T follicular helper cell (primary cell): ENCODE data around the gene MRPS12.
"Not testable (repeated sequence)": the region's sequence is repeated elsewhere in the genome, so short reads cannot be mapped to it uniquely, and the experiment has no call there.

Experiments
- DNase-seq: peaks from one replicate; pipeline ENCODE4 v3.0.0-alpha.2; 2020; ENCODE audit warnings: low read depth
- total RNA-seq, 2 experiments: gene quantifications; one replicate each; lab custom pipeline; 2026; lab: John Stamatoyannopoulos, UW

MRPS12 gene
- total RNA-seq: 26.4 to 60.1 reads per million in 2 experiments

DNA sequence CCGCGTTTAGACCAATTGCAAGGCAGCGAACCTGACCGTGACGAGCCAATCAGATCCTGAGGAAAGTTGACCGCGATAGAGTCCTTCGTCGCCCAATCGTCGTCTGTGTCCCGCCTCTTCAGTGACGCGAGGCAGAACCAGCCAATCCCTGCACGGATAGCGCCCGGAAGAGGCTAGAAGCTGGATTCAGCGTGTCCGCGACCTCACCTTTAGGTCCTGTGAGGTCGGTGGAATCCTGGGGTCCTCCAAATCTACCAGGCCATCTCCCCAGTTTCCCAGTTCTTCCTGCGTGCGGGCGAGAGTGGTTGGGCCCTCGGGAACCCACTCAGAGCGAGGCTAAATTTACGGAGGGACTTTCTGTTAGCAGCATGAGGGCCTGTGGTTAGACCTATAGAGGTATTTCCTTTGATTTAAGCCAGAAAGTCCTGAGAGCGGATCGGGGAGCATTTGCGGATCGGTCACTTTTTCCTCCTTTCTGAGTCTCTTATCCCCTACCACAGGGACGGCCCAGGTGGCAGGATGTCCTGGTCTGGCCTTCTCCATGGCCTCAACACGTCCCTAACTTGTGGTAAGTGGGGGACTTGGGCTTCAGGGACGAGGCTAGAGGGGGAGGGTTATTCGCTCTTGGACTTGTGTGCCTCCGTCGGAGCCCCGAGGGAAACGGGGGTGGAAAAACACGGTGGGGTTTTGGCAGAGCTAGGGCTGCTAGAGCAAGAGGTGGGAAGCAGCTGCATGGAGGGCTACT lies at the start of gene MRPS12:
MRPS12 (plus strand) TSS at position 169 of the 745 bp plus-strand sequence; CDS start at position 520, 351 bp downstream.
- DNase-seq: peak; percentile 98

DNA sequence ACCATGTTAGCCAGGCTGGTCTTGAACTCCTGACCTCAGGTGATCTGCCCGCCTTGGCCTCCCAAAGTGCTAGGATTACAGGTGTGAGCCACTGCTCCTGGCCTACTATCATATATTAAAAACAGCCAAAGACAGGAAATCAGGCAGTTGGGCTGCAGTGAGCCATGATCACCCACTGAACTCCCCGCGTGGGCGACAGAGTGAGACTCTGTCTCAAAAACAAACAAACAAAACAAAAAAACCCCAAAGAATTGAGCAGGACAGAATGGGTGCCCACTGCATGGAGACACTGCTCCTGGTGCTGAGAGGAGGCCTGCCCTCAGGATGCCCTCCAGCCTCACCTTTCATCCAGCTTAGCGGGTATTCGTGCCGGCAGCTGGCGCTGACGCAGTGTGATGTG lies 47.5 kb upstream of the MRPS12 start:
- no peak for DNase-seq

DNA sequence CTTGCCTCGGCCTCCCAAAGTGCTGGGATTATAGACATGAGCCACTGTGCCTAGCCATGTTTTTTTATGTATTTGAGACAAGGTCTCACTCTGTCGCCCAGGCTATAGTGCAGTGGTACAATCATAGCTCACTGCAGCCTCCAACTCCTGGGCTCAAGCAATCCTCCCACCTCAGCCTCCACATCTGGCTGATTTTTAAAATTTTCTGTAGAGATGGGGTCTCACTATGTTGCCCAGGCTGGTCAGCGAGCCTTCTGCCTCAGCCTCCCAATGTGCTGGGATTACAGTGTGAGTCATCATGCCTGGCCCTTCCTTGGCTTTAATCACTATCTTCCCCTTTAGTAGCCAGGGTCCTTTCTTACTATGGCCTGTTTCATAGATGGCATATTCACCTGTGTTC lies 46.1 kb upstream of the MRPS12 start:
- DNase-seq: not testable (repeated sequence)

DNA sequence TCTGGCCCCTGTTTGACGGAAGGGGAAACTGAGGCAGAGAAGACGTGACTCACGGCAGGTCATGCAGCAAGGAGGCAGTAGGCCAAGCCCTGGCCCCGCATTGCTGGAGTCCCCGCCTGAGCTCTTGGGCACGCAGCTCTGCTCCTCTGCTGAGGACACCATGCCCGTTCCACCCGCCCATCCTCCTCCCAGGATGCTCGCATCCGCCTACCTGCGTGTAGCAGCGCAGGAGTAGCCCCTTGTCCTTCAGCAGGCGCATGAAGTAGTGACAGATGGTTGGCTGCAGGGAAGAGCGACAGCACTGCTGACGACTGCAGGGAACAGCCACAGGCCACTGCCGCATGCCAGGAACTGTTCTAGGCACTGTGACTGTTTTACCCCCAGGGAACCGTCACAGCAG lies 41.9 kb upstream of the MRPS12 start:
- DNase-seq: no peak

DNA sequence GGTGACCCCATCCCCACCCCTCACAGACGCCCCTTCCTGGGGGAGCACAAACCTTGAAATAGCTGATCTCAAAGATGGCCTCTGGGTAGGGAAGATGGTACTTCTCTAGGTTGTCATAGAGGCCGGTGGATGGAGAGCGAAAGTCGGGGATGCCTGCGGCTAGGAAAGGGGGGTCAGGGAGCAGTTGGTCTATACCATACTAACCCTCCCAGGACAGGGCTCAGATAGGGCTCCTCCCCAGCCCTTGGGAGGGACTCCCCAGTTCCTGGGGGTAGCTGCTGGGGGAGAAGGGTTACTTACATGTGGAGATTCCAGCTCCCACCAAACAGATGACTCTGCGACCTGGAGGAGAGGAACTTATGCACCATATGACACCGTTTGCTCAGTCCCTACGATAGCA lies 40.9 kb upstream of the MRPS12 start:
- DNase-seq: no peak

DNA sequence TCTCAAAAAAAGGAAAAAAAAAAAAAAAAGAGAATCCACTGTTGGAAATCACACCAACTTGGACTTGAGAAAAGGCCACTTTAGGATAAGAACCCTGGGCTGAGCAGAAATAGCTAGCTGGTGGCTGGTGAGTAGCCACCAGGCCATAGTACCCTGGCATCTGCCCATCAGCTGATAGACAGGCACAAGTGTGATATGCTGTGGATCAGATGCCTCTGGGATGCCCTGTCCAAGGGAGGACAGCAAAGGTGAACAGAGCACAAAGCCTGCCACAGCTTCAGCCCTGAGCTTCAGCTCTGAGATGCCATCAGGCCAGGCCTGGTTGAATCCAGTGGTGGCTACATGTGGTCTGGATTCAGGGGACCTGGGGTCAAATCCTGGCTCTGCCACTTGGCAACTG lies 40.1 kb upstream of the MRPS12 start:
- DNase-seq: no peak

DNA sequence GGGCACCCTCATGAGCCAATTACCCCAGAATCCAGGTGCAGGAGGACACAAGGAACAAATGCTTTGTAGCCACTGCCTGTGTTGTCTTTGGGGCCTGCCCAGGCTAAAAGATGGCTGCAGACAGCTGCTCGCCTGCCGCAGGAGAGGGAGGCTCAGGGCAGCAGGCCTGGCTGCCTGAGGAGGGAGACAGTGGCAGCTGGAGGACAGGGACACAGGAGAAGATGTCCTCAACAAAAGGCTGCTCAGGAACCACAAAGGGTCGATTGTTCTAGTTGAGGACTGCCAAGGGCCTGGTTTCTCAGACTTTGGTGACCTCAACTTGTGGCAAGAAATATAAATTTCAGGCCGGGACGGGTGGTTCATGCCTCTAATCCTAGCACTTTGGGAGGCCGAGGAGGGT lies 39.0 kb upstream of the MRPS12 start:
- no peak for DNase-seq

DNA sequence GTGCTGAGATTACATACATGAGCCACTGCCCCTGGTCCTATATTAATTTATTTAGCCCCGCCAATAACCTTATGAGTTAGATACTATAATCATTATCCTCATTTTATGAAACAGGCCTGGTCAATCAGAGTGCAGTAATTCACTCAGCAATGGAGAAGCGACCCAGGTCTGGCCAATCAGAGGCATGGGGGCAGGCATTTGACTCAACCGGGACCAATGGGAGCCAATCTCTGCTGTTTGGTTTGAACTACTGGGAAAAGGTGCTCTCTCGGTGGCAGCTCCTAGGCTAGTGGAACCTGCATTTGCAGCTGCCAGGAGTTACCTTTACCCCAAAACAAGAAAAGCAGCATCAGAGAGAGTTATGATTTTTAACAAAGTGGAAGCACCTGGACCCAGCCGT lies 37.9 kb upstream of the MRPS12 start:
- DNase-seq: no peak

DNA sequence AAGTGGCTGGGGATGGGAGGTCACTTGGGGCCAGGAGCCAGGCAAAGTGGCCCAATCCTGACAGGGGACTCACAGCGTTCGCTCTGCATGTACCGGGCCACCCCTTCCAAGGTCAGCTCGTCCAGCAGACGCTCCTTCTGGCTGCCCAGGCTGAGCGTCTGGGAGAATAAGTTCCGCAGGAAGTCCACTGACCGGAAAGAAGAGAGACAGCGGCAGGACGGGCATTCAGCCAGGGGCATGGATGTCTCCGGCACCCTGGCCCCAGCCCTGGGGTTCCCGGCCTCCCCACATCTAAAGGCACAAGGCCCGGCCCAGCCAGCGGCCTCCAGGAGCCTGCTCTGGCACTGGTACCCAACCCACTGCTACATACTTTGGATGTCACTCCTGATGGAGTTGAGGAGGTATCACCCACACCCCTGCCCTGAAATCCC lies 37.4 kb upstream of the MRPS12 start:
- DNase-seq: no peak

DNA sequence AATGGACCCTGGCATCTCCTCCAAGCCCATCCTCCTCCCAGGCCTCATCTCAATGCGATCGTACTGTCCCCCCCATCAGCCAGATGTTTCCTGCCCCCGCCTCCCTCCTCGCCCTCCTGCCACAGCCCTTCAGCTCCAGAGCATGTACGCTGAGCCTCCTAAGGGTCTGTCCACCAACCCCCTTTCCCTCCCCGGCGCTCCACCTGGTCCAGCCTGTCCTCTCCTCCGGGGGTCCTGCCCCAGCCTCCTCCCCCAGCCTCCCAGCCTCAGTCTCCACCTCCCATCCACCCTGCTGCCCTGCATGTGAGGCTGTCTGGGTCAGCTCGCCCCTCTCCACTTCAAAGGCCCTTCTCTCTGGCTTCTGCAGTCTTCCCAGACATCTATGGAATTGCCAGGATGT lies 35.8 kb upstream of the MRPS12 start:
- no peak for DNase-seq

DNA sequence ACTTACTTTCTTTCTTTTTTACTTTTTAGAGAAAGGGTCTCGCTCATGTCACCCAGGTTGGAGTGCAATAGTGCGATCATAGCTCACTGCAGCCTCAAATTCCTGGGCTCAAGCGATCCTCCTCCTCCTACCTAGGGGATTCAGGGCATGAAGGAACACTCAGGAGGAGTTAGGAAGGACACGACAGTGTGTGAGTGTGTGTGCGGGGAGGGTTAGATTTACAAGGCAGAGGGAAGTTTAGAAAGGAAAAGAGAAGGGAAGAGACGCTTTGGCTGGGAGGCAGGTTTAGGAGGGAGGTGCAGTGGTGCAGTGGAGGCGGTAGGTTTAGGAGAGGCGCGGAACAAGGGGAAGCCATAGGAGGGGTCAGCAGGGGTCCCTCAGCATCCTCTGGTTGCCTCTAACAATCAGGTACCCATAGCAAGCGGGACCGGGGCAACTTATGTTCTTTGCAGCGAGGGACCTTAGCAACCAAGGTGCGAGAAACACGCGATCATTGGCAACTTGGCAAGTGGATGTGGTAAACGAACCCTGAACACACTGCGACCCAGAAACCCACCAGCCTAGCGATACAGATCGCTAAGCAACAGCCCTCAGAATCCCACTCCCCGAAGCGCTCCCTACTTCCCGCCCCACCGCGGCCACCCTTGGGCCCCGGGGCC lies 31.8 kb upstream of the MRPS12 start:
- DNase-seq: no peak

DNA sequence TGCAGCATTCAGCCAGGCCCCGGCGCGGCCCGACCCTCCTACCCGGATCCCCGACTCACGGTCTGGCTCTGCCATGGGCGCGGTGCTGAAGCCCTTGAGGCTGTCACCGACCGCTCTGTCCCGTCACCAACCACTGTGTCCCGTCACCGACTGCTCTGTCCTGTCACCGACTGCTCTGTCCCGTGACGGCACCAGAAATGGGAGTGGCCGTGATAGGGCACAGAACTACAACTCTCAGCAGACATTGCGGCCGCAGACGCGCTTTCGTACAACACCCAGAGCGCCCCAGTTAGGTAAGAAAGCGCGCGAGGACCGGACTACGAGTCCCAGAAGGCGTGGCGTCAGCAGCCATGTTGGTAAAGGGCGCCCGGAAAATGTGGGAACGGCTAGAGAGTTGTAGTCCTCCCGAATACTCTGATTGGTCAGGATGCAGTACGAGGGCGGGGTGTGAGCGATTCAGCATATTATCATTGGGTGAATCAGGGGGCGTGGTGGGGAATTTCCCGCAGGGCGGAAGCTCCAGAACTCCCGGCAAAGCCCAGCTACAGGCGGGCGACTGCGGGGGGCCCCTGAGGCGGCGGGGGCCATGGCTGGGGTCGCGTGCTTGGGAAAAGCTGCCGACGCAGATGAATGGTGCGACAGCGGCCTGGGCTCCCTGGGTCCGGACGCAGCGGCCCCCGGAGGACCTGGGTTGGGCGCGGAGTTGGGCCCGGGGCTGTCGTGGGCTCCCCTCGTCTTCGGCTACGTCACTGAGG lies 31.1 kb upstream of the MRPS12 start, which contains the start of the genes NFKBIB and SIRT2:
NFKBIB (plus strand) TSS at position 523 of the 755 bp plus-strand sequence; CDS start at position 587, 64 bp downstream.
SIRT2 (minus strand) TSS at position 172 of the 755 bp plus-strand sequence; CDS start at position 75, 97 bp downstream.
- peak; percentile 100 for DNase-seq

DNA sequence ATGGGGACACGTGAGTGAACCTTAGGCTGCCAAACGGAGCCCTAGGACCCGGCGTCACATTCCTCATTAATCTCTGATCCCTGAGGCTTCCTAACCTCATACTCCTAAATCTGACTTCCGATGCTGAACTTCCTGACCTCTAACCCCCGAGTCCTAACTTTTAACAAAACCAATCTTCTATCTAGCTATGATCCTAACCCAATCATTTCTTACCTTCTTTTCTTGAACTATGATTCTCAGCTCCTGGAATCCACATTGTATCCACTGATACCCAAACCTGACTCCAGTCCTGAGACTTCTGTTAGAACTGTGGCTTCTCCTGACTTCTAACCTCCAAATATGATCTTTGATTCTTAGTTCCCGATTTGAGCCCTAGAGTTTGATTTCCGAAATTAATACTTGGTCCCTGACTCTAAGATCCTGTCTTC lies 30.5 kb upstream of the MRPS12 start:
- no peak for DNase-seq

DNA sequence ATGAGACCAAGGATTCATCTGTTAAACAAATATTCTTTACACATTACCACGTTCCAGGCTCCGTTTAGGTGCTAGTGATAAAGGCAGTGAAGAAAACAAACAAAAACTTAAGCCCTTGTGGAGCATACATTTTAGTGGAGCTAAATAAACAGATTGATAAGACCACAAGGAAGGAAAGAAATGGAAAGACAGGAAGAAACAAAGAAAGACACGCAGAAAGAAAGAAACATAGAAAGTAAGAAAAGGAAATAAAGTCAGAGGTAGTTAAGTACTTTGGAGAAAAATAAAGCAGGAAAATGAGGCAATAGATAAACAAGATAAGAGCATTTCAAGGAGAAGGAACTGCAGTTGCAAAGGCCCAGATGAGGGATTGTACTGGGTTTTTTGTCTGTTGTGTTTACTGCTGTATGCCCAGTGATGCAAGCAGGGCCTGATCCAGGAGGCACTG lies 30.0 kb upstream of the MRPS12 start:
- no peak for DNase-seq

DNA sequence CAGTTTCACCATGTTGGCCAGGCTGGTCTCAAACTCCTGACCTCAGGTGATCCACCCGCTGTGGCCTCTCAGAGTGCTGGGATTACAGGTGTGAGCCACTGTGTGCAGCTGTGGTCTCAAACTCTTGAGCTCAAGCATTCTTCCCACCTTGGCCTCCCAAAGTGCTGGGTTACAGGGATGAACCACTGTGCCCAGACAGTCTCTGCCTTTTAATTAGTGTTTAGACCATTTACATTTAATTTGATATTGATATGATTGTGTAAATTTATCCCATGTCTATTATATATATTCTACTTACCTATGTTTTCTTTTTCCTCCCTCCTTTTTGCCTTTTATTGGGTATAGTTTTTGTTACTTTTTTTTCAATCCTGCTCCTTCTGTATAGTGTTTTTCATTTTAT lies 29.1 kb upstream of the MRPS12 start:
- DNase-seq: no peak

DNA sequence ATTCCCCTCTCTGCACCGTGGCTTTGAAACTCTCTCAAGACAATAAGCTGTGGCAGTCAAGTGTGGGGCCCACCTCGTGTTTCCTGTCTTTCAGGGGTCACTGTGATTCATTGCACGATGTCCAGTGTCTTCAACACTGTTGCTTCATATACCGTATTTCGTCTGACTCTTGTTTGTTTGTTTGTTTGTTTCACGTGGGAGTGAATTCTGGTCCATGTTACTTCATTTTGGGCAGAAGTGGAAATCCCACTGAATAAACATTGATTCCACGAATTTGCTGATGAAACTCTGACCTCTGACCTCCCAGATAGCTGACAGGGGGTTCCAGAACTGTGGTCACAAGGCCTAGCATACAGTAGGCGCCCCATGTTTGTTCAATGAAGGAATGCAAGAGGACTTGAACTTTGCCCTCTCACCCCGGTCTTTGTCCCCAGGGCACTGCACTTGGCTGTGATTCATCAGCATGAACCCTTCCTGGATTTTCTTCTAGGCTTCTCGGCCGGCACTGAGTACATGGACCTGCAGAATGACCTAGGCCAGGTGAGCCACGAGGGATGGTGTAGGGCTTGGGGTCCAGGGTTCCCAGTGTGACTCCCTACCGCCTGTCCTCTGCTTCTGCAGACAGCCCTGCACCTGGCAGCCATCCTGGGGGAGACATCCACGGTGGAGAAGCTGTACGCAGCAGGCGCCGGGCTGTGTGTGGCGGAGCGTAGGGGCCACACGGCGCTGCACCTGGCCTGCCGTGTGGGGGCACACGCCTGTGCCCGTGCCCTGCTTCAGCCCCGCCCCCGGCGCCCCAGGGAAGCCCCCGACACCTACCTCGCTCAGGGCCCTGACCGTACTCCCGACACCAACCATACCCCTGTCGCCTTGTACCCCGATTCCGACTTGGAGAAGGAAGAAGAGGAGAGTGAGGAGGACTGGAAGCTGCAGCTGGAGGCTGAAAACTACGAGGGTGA lies 25.9 kb upstream of the MRPS12 start:
- no peak for DNase-seq

DNA sequence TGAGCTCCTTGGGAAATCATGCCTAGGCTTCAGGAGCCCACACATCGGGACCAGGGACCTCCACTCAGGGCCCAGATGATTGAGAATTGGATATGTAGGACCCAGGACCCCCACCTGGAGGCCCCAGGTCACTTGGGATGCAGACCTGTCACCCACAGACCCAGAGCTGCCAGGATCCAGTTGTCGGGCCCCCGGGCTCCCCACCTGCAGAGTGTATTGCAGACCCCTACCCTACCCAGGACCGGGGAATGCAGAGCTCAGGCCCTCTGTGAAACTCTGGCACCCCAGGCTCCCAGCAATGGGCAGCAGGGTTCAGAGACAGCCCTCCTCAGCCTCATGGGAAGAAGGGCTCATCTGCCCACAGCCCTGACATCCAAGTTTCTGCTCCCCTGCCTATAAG lies 25.1 kb upstream of the MRPS12 start:
- no peak for DNase-seq

DNA sequence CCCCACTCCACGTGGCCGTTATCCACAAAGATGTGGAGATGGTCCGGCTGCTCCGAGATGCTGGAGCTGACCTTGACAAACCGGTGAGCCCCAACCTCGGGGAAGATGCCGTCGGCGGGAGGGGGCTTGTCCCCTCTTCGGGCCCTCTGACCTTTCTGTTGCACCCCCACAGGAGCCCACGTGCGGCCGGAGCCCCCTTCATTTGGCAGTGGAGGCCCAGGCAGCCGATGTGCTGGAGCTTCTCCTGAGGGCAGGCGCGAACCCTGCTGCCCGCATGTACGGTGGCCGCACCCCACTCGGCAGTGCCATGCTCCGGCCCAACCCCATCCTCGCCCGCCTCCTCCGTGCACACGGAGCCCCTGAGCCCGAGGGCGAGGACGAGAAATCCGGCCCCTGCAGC lies 23.5 kb upstream of the MRPS12 start:
- no peak for DNase-seq

DNA sequence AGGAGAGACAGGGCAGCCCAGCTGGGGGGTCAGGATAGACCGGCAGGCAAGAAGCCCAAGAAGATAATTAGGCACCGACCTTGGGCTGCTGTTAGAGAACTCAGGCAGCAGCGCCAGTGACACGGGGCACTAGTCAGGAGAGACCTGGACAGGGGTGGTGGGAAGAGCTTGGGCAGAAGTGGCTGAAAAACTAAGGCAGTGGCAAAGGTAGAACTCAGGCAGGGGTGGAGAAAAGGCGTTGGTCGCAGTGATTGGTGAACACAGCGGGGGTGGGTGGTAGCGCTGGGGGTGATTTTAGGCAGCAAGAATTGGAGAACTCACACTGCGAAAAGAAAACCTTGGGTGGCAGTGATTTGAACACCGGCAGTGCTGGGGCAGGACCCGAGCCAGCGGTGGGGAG lies 23.1 kb upstream of the MRPS12 start:
- DNase-seq: no peak

DNA sequence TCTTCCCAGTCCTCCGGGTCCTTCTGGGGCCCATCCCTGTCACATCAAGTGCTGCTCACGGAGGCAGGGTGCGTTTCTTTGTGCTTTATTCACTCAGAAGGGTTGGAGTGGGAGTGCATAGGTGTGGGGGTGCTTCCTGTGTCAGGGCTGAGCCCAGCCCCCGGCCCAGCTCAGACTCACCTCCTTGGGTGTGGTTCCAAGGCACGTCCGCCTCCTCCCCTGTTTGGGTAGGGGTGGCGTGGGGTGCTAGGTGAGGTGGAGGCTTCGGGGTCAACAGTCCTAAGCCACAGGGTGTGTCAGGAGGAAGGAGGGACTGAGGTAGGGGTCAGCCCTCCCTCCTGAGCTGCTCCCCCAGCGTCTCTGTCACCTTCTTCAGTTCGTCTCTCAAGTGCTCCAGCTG lies 21.8 kb upstream of the MRPS12 start:
- no peak for DNase-seq

DNA sequence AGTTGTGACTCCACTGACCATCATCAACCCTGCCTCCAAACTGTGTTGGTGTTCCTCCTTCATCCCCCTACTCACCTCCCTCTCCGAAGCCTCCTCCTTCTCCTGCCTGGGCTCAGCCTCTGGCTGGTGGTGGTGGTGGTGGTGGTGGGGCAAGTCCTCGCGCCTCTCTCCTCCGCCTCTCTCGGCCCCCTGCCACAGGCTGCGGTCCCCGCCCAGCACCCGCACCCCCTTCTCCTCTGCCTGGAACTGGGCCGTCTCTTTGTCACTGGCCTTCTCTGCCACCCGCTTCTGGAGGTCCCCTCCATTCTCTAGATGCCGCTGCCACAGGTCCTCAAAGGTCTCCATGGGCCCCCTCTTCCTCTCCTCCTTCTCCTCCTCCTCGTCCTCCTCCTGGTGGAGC lies 20.3 kb upstream of the MRPS12 start:
- no peak for DNase-seq
